Keratinocyte (primary cell): Measurements from ENCODE around the gene OR2L8. TPM values are rescaled to one million over a fixed set of nuclear protein-coding genes. Genes with fewer than 3 reads are reported as not detected.

Experiments used
- DNase-seq: peaks from one replicate; pipeline ENCODE4 v3.0.0-alpha.2; 2011; ENCODE audit warnings: low read depth, missing footprints, low spot score
- FAIRE-seq: peaks from 2 replicates; lab custom pipeline; 2011; peaks lifted over from hg19 to GRCh38; lab: Jason Lieb, UNC
- H2AFZ ChIP-seq: 2 replicates; pipeline ENCODE4 v1.6.0; 2012; ENCODE audit warnings: low read length, control low read depth, inconsistent platforms; ENCODE audit not compliant: control insufficient read depth
- H3K27ac ChIP-seq: 2 replicates; pipeline ENCODE4 v1.5.1; 2011; ENCODE audit warnings: low read length; ENCODE audit not compliant: control insufficient read depth, insufficient read depth
- H3K27me3 ChIP-seq: 3 replicates; pipeline ENCODE4 v1.6.0; 2011; ENCODE audit warnings: low read length; ENCODE audit not compliant: control insufficient read depth, insufficient read depth; ENCODE audit errors: extremely low read depth
- H3K36me3 ChIP-seq, 2 experiments: 2 replicates in 1 of 2; 3 replicates in 1 of 2; pipeline ENCODE4 v1.5.1; 2011; ENCODE audit warnings: low read length in 2 of 2, mild to moderate bottlenecking in 1 of 2; ENCODE audit not compliant: control insufficient read depth in 2 of 2, insufficient read depth in 2 of 2; ENCODE audit errors: extremely low read depth in 1 of 2
- H3K4me1 ChIP-seq: 3 replicates; pipeline ENCODE4 v1.5.1; 2011; ENCODE audit warnings: low read length; ENCODE audit not compliant: control insufficient read depth, insufficient read depth; ENCODE audit errors: extremely low read depth
- H3K4me2 ChIP-seq: 3 replicates; pipeline ENCODE4 v1.6.0; 2011; ENCODE audit warnings: low read depth, low read length; ENCODE audit not compliant: control insufficient read depth, insufficient read depth; ENCODE audit errors: extremely low read depth
- H3K4me3 ChIP-seq, 3 experiments: fragments of 200-600 bp in 1 of 3; sonication (generic) in 1 of 3; 2 replicates in 2 of 3; 3 replicates in 1 of 3; pipeline ENCODE4 v1.5.1; 2011 to 2016; ENCODE audit warnings: low read length in 3 of 3, mild to moderate bottlenecking in 3 of 3, control low read depth in 2 of 3, inconsistent platforms in 1 of 3, low read depth in 1 of 3, mixed read lengths in 1 of 3, mixed run types in 1 of 3, moderate library complexity in 1 of 3; ENCODE audit not compliant: control insufficient read depth in 2 of 3, insufficient read depth in 2 of 3; ENCODE audit errors: extremely low read depth in 1 of 3
- H3K79me2 ChIP-seq: 2 replicates; pipeline ENCODE4 v1.6.0; 2012; ENCODE audit warnings: low read length; ENCODE audit not compliant: control insufficient read depth, insufficient read depth
- H3K9ac ChIP-seq: 3 replicates; pipeline ENCODE4 v1.6.0; 2011; ENCODE audit warnings: low read length; ENCODE audit not compliant: control insufficient read depth, insufficient read depth; ENCODE audit errors: extremely low read depth
- H3K9me1 ChIP-seq: 3 replicates; pipeline ENCODE4 v1.6.0; 2011; ENCODE audit warnings: low read length; ENCODE audit not compliant: control insufficient read depth, insufficient read depth; ENCODE audit errors: extremely low read depth
- H3K9me3 ChIP-seq: 2 replicates; pipeline ENCODE4 v1.5.1; 2012; ENCODE audit warnings: low read depth, low read length; ENCODE audit not compliant: control insufficient read depth
- H4K20me1 ChIP-seq: 3 replicates; pipeline ENCODE4 v1.6.0; 2011; ENCODE audit warnings: low read length; ENCODE audit not compliant: control insufficient read depth, insufficient read depth; ENCODE audit errors: extremely low read depth
- EZH2 ChIP-seq: IDR thresholded peaks from one replicate; pipeline ENCODE4 v1.6.1; 2012; ENCODE audit warnings: inconsistent platforms, mild to moderate bottlenecking, low read length, moderate library complexity
- dilution Hi-C: fragments of 300-500 bp; cut with MboI; formaldehyde crosslinking; loops from one replicate; pipeline ENCODE4 v1.7.0; 2020; ENCODE audit warnings: low sequenced_read_pairs; ENCODE audit not compliant: extremely low pct_ligation_motif_present
- polyA plus RNA-seq, 5 experiments: library from polyadenylated mRNA; depleted of rRNA in 3 of 5; stranded (reverse) in 3 of 5; stranded (forward) in 1 of 5; unstranded in 1 of 5; fragments of >200 nt; gene quantifications; 1 replicate in 1 of 5; 2 replicates in 3 of 5; 3 replicates in 1 of 5; pipeline versions ENCODE4 v1.2.1 to v1.2.3, GENCODE V29; 2011 to 2012; ENCODE audit warnings: missing spikeins in 2 of 5, low read depth in 1 of 5, low replicate concordance in 1 of 5
- TF ChIP-seq, protein P1 (sequence below), 3 experiments: IDR thresholded peaks in 1 of 3; conservative IDR thresholded peaks in 1 of 3; optimal IDR thresholded peaks in 1 of 3; 2 replicates in 2 of 3; 3 replicates in 1 of 3; pipeline versions ENCODE3 to v1.5.1; 2011; ENCODE audit warnings: low read length in 3 of 3, mild to moderate bottlenecking in 3 of 3, moderate library complexity in 2 of 3, control low read depth in 1 of 3, inconsistent platforms in 1 of 3; ENCODE audit not compliant: insufficient read depth in 2 of 3; ENCODE audit errors: extremely low read depth in 1 of 3

Gene OR2L8
- polyA plus RNA-seq, 1 donor (not counting 4 experiments of a cell fraction or from before 2014, with no cell fraction given): not detected

DNA sequence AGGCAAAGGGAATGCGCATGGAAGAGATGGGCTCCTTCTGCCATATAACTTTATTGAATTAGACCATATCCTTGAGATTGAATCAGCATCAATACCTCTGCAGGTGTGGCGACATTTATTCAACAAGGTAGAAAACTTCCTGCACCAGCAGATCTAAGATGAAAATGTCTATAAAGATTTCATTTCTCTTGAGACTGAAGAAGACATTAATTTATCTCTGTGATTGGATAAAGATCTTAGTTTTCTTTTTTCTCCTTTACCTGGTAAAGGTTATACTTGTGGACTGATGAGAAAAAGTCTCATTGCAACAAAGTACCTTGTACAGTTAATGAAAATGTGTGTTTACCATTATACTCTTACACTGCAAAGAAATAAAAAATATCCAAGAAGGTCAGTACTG lies 28.7 kb upstream of the OR2L8 start, which contains the start of gene OR2T8:
Gene OR2T8, plus strand, starts transcription at position 301 of the 400 bp plus-strand sequence. CDS start 766 bp downstream, outside the sequence.
- FAIRE-seq (no peak), DNase-seq (no peak)
- TF ChIP-seq, protein P1, sequence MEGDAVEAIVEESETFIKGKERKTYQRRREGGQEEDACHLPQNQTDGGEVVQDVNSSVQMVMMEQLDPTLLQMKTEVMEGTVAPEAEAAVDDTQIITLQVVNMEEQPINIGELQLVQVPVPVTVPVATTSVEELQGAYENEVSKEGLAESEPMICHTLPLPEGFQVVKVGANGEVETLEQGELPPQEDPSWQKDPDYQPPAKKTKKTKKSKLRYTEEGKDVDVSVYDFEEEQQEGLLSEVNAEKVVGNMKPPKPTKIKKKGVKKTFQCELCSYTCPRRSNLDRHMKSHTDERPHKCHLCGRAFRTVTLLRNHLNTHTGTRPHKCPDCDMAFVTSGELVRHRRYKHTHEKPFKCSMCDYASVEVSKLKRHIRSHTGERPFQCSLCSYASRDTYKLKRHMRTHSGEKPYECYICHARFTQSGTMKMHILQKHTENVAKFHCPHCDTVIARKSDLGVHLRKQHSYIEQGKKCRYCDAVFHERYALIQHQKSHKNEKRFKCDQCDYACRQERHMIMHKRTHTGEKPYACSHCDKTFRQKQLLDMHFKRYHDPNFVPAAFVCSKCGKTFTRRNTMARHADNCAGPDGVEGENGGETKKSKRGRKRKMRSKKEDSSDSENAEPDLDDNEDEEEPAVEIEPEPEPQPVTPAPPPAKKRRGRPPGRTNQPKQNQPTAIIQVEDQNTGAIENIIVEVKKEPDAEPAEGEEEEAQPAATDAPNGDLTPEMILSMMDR (optimal IDR thresholded peaks at IDR 0.05 in 1 of 3, IDR thresholded peaks at IDR 0.05 in 1 of 3, conservative IDR thresholded peaks at IDR 0.05 in 1 of 3; ENCODE audit: extremely low read depth in 1 of 3, insufficient read depth in 2 of 3, low read length in 3 of 3): no peak
- no peak within 1 kb of the TSS for H3K4me2 ChIP-seq
- no peaks in the 10 kb centered on the region for H3K27me3 ChIP-seq
- no peak within 1 kb of the TSS for H2AFZ ChIP-seq
- H3K4me1 ChIP-seq: no peaks in the 10 kb centered on the region
- H4K20me1 ChIP-seq: no peaks in the 10 kb centered on the region
- no peaks in the 10 kb centered on the region for H3K9me1 ChIP-seq
- no peaks in the 10 kb centered on the region for H3K36me3 ChIP-seq
- no peaks in the 10 kb centered on the region for H3K79me2 ChIP-seq
- H3K9me3 ChIP-seq: no peaks in the 10 kb centered on the region
- no peak within 1 kb of the TSS for H3K4me3 ChIP-seq
- H3K9ac ChIP-seq: no peak within 1 kb of the TSS
- dilution Hi-C loops: no loop called here
- H3K27ac ChIP-seq: no peak within 1 kb of the TSS

DNA sequence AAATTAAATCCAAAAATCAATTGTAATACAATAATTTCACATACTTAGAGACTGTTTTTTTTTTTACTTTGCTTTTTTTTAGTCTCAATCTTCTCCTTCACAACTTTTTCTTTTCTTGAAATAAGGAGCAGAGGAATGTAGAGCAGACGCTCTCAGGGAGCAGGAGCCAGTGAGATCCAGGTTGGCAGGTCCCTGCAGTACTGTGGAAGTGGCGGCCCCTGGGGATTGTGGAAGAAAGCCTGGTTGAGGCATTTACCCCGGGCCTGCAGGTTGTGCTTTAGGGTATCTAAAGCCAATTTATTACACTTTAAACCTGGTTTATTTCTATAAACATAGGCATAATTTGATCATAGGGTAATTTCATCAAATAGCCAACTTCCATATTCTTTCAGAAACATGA lies 24.7 kb upstream of the OR2L8 start:
- Histone ChIP-seq H3K4me2 (no peak overlapping the region), H3K27ac (no peak overlapping the region), H3K36me3 (no peaks in the 10 kb centered on the region), H3K9me1 (no peaks in the 10 kb centered on the region), H3K27me3 (no peaks in the 10 kb centered on the region), H3K4me1 (no peaks in the 10 kb centered on the region), H3K9ac (no peak overlapping the region), H3K4me3 (no peak overlapping the region), H3K79me2 (no peaks in the 10 kb centered on the region), H4K20me1 (no peaks in the 10 kb centered on the region), H3K9me3 (no peaks in the 10 kb centered on the region), H2AFZ (no peak overlapping the region)
- no peak for TF ChIP-seq EZH2
- TF ChIP-seq, protein P1 (optimal IDR thresholded peaks at IDR 0.05 in 1 of 3, IDR thresholded peaks at IDR 0.05 in 1 of 3, conservative IDR thresholded peaks at IDR 0.05 in 1 of 3; ENCODE audit: extremely low read depth in 1 of 3, insufficient read depth in 2 of 3, low read length in 3 of 3): no peak
- DNase-seq (no peak), FAIRE-seq (no peak)
- dilution Hi-C loops: no loop called here
